Mesenchymal stem cell (in vitro differentiated cells and primary cell): ENCODE results near the gene MTO1.
A peak's percentile ranks its signal among the peaks of the same experiment; 100 is the strongest.

Experiments used
- DNase-seq: peaks from one replicate; pipeline ENCODE4 v3.0.0-alpha.2; 2013
- H2AFZ ChIP-seq: one replicate; pipeline ENCODE4 v1.6.1; 2013; ENCODE audit warnings: low read depth, mild to moderate bottlenecking, control low read depth, inconsistent platforms, low read length, moderate library complexity
- H2AK5ac ChIP-seq: 2 replicates; pipeline ENCODE4 v1.6.1; 2013; ENCODE audit warnings: low read length, moderate library complexity, mild to moderate bottlenecking, inconsistent platforms; ENCODE audit not compliant: severe bottlenecking
- H2BK120ac ChIP-seq: one replicate; pipeline ENCODE4 v1.6.1; 2013; ENCODE audit warnings: low read depth, mild to moderate bottlenecking, inconsistent platforms, low read length, moderate library complexity
- H2BK12ac ChIP-seq, 2 experiments: one replicate each; pipeline ENCODE4 v1.6.1; 2013; ENCODE audit warnings: inconsistent platforms in 2 of 2, low read length in 2 of 2, mild to moderate bottlenecking in 2 of 2, moderate library complexity in 2 of 2, control low read depth in 1 of 2
- H2BK15ac ChIP-seq: one replicate; pipeline ENCODE4 v1.6.1; 2013; ENCODE audit warnings: mild to moderate bottlenecking, low read depth, inconsistent platforms; ENCODE audit not compliant: poor library complexity, severe bottlenecking
- H2BK5ac ChIP-seq: 2 replicates; pipeline ENCODE4 v1.6.1; 2013; ENCODE audit warnings: low read depth, mild to moderate bottlenecking, low read length, control low read depth, inconsistent platforms; ENCODE audit not compliant: poor library complexity, severe bottlenecking
- H3K14ac ChIP-seq, 2 experiments: one replicate each; pipeline ENCODE4 v1.6.1; 2013; ENCODE audit warnings: inconsistent platforms in 2 of 2, low read length in 2 of 2, control low read depth in 1 of 2, mild to moderate bottlenecking in 1 of 2, moderate library complexity in 1 of 2
- H3K18ac ChIP-seq, 2 experiments: one replicate each; pipeline ENCODE4 v1.6.1; 2013; ENCODE audit warnings: inconsistent platforms in 2 of 2, low read length in 2 of 2, control low read depth in 1 of 2, low read depth in 1 of 2, mild to moderate bottlenecking in 1 of 2
- H3K23ac ChIP-seq, 2 experiments: one replicate each; pipeline ENCODE4 v1.6.1; 2013; ENCODE audit warnings: inconsistent platforms in 2 of 2, low read length in 2 of 2, mild to moderate bottlenecking in 2 of 2, moderate library complexity in 2 of 2, control low read depth in 1 of 2
- H3K27ac ChIP-seq: 2 replicates; pipeline ENCODE4 v1.5.1; 2013; ENCODE audit warnings: mild to moderate bottlenecking, moderate library complexity, low read length, control low read depth, inconsistent platforms; ENCODE audit not compliant: poor library complexity, severe bottlenecking
- H3K27me3 ChIP-seq, 2 experiments: 2 replicates each; pipeline versions ENCODE4 v1.6.1 to v1.7.0; 2013; ENCODE audit warnings: low read length in 2 of 2, mild to moderate bottlenecking in 2 of 2, moderate library complexity in 2 of 2, control low read depth in 1 of 2, inconsistent platforms in 1 of 2; ENCODE audit not compliant: control insufficient read depth in 1 of 2, insufficient read depth in 1 of 2
- H3K36me3 ChIP-seq, 2 experiments: 2 replicates each; pipeline versions ENCODE4 v1.6.1 to v1.7.0; 2013; ENCODE audit warnings: low read length in 2 of 2, control low read depth in 1 of 2, inconsistent platforms in 1 of 2, low read depth in 1 of 2, mild to moderate bottlenecking in 1 of 2; ENCODE audit not compliant: insufficient read depth in 2 of 2, control insufficient read depth in 1 of 2
- H3K4ac ChIP-seq, 2 experiments: one replicate each; pipeline ENCODE4 v1.6.1; 2013; ENCODE audit warnings: inconsistent platforms in 2 of 2, low read length in 2 of 2, mild to moderate bottlenecking in 2 of 2, moderate library complexity in 2 of 2, control low read depth in 1 of 2, low read depth in 1 of 2
- H3K4me1 ChIP-seq: 2 replicates; pipeline ENCODE4 v1.6.1; 2013; ENCODE audit warnings: low read depth, low read length, control low read depth; ENCODE audit not compliant: control insufficient read depth, insufficient read depth
- H3K4me2 ChIP-seq: 2 replicates; pipeline ENCODE4 v1.6.1; 2013; ENCODE audit warnings: low read length, mild to moderate bottlenecking, inconsistent platforms; ENCODE audit not compliant: poor library complexity, severe bottlenecking
- H3K4me3 ChIP-seq, 2 experiments: 2 replicates each; pipeline versions ENCODE4 v1.5.1 to v1.7.0; 2013; ENCODE audit warnings: low read length in 2 of 2, mild to moderate bottlenecking in 2 of 2, control low read depth in 1 of 2, low read depth in 1 of 2; ENCODE audit not compliant: insufficient read depth in 1 of 2
- H3K79me1 ChIP-seq: replicated peaks from 2 replicates; pipeline ENCODE4 v1.6.1; 2013; ENCODE audit warnings: mild to moderate bottlenecking, control low read depth, low read length, inconsistent platforms; ENCODE audit not compliant: poor library complexity, severe bottlenecking
- H3K9ac ChIP-seq: 2 replicates; pipeline ENCODE4 v1.7.0; 2013; ENCODE audit warnings: mild to moderate bottlenecking, low read length, moderate library complexity
- H3K9me3 ChIP-seq: 2 replicates; pipeline ENCODE4 v1.7.0; 2013; ENCODE audit warnings: mild to moderate bottlenecking, low read length; ENCODE audit not compliant: control insufficient read depth
- H4K8ac ChIP-seq: one replicate; pipeline ENCODE4 v1.6.1; 2013; ENCODE audit warnings: inconsistent platforms, mild to moderate bottlenecking, low read length, moderate library complexity
- H4K91ac ChIP-seq: one replicate; pipeline ENCODE4 v1.6.1; 2013; ENCODE audit warnings: mild to moderate bottlenecking, low read length, inconsistent platforms
- WGBS: methylation state at CpG from one replicate; pipeline ENCODE4 v1.1.7; 2013; ENCODE audit warnings: mixed read lengths; 5-methylcytosine and 5-hydroxymethylcytosine counted together

MTO1 gene

GRCh38 chr6:73487473-73487872, 25.9 kb downstream of the MTO1 start:
- Histone ChIP-seq H3K14ac (no peak overlapping the region), H2BK15ac (no peak overlapping the region), H3K27me3 (no peaks in the 10 kb centered on the region), H3K4me3 (no peak overlapping the region), H2AK5ac (no peak overlapping the region), H3K4me2 (no peak overlapping the region), H4K91ac (no peak overlapping the region), H3K9me3 (peaks cover 4% of the 10 kb centered on the region), H2AFZ (no peak overlapping the region), H3K79me1 (peaks cover 9% of the 10 kb centered on the region), H3K9ac (no peak overlapping the region), H3K4me1 (no peaks in the 10 kb centered on the region), H2BK5ac (no peak overlapping the region), H4K8ac (no peak overlapping the region), H3K23ac (no peak overlapping the region), H2BK12ac (no peak overlapping the region), H3K27ac (no peak overlapping the region), H3K36me3 (peaks cover 25 to 75% of the 10 kb centered on the region in 2 experiments), H3K18ac (no peak overlapping the region), H3K4ac (no peak overlapping the region), H2BK120ac (no peak overlapping the region)
- no peak for DNase-seq
- WGBS: 100% methylated on average over 7 of the region's 7 CpGs

GRCh38 chr6:73491377-73491776, 29.8 kb downstream of the MTO1 start:
- Histone ChIP-seq H3K79me1 (peaks cover 9% of the 10 kb centered on the region), H2AK5ac (no peak overlapping the region), H2BK15ac (no peak overlapping the region), H3K4me1 (no peaks in the 10 kb centered on the region), H3K36me3 (peaks cover 24 to 72% of the 10 kb centered on the region in 2 experiments), H3K18ac (no peak overlapping the region), H3K9me3 (peaks cover 4% of the 10 kb centered on the region), H4K8ac (no peak overlapping the region), H2BK5ac (no peak overlapping the region), H3K27ac (no peak overlapping the region), H3K4me3 (no peak overlapping the region), H2BK120ac (no peak overlapping the region), H3K4me2 (no peak overlapping the region), H3K14ac (no peak overlapping the region), H3K9ac (no peak overlapping the region), H3K4ac (no peak overlapping the region), H4K91ac (no peak overlapping the region), H3K27me3 (no peaks in the 10 kb centered on the region), H2BK12ac (no peak overlapping the region), H3K23ac (no peak overlapping the region), H2AFZ (no peak overlapping the region)
- DNase-seq: peak; percentile 29

- H3K36me3 ChIP-seq: peaks cover 15 to 73% of the 10 kb centered on the region in 2 experiments
- no peak overlapping the region for H2BK120ac ChIP-seq
- no peak overlapping the region for H2AFZ ChIP-seq
- H4K91ac ChIP-seq: no peak overlapping the region
- H3K79me1 ChIP-seq: peaks cover 3% of the 10 kb centered on the region
- H3K14ac ChIP-seq: no peak overlapping the region
- no peak overlapping the region for H4K8ac ChIP-seq
- H3K27ac ChIP-seq: no peak overlapping the region
- H3K4ac ChIP-seq: no peak overlapping the region
- H2AK5ac ChIP-seq: no peak overlapping the region
- no peaks in the 10 kb centered on the region for H3K27me3 ChIP-seq
- no peak overlapping the region for H3K23ac ChIP-seq
- no peak for DNase-seq
- H3K4me3 ChIP-seq: no peak overlapping the region
- no peak overlapping the region for H2BK12ac ChIP-seq
- no peak overlapping the region for H2BK5ac ChIP-seq
- WGBS: 96% methylated on average over 3 of the region's 3 CpGs
- no peaks in the 10 kb centered on the region for H3K4me1 ChIP-seq
- H3K4me2 ChIP-seq: no peak overlapping the region
- H3K9me3 ChIP-seq: no peaks in the 10 kb centered on the region
- no peak overlapping the region for H3K18ac ChIP-seq
- H2BK15ac ChIP-seq: no peak overlapping the region
- no peak overlapping the region for H3K9ac ChIP-seq
Measured at GRCh38 chr6:73497915-73498314, 36.4 kb downstream of the MTO1 start.

GRCh38 chr6:73503027-73503772, 41.7 kb downstream of the MTO1 start:
- WGBS: 73% methylated on average over 2 of the region's 2 CpGs
- DNase-seq: no peak
- no peak overlapping the region for H3K4me3 ChIP-seq

More at GRCh38 chr6:73503027-73503772, 41.7 kb downstream of the MTO1 start:
- no peak overlapping the region for H3K18ac ChIP-seq
- peaks cover 9 to 60% of the 10 kb centered on the region in 2 experiments for H3K36me3 ChIP-seq
- H2BK15ac ChIP-seq: no peak overlapping the region
- H3K23ac ChIP-seq: no peak overlapping the region
- no peak overlapping the region for H2AK5ac ChIP-seq
- H3K79me1 ChIP-seq: peaks cover 1% of the 10 kb centered on the region
- no peaks in the 10 kb centered on the region for H3K27me3 ChIP-seq
- no peak overlapping the region for H3K14ac ChIP-seq
- no peak overlapping the region for H2AFZ ChIP-seq
- no peak overlapping the region for H2BK5ac ChIP-seq
- H3K4me2 ChIP-seq: no peak overlapping the region
- no peak overlapping the region for H3K9ac ChIP-seq
- no peak overlapping the region for H4K8ac ChIP-seq
- H3K9me3 ChIP-seq: no peaks in the 10 kb centered on the region
- H2BK120ac ChIP-seq: no peak overlapping the region
- no peak overlapping the region for H3K27ac ChIP-seq
- H4K91ac ChIP-seq: no peak overlapping the region
- H2BK12ac ChIP-seq: no peak overlapping the region
- H3K4me1 ChIP-seq: no peaks in the 10 kb centered on the region
- no peak overlapping the region for H3K4ac ChIP-seq
